WTC11 (cell line): ENCODE measurements around the gene SPACA7.

Experiments used
- CTCF ChIP-seq: fragments of 200-600 bp; IDR thresholded peaks from 2 replicates; pipeline ENCODE4 v1.8.0; 2022; ENCODE audit warnings: antibody characterized with exemption
- FOXP1 ChIP-seq: sonication (generic); formaldehyde crosslinking; IDR thresholded peaks from 2 replicates; pipeline ENCODE4 v1.8.0; 2022; ENCODE audit warnings: missing genetic modification reagents, mild to moderate bottlenecking, moderate library complexity, borderline replicate concordance
- IRF2 ChIP-seq: sonication (generic); formaldehyde crosslinking; IDR thresholded peaks from 2 replicates; pipeline ENCODE4 v1.8.0; 2022; ENCODE audit warnings: low read depth, missing genetic modification reagents, borderline replicate concordance
- MXD4 ChIP-seq: fragments of 250-450 bp; sonication (Bioruptor Pico); IDR thresholded peaks from 2 replicates; pipeline ENCODE4 v1.8.0; 2021; ENCODE audit warnings: mild to moderate bottlenecking, moderate library complexity, borderline replicate concordance
- ZNF232 ChIP-seq: sonication (generic); formaldehyde crosslinking; IDR thresholded peaks from 2 replicates; pipeline ENCODE4 v1.8.0; 2022; ENCODE audit warnings: mild to moderate bottlenecking, missing genetic modification reagents
- TF ChIP-seq, protein P1 (sequence below): sonication (generic); formaldehyde crosslinking; IDR thresholded peaks from 2 replicates; pipeline ENCODE4 v1.8.1; 2022; ENCODE audit warnings: low read depth, missing genetic modification reagents, borderline replicate concordance

- TF ChIP-seq CTCF (no peak), MXD4 (CRISPR knock-in tag) (no peak), FOXP1 (CRISPR knock-in tag) (no peak), ZNF232 (CRISPR knock-in tag) (no peak), IRF2 (CRISPR knock-in tag) (no peak)
- TF ChIP-seq, protein P1, sequence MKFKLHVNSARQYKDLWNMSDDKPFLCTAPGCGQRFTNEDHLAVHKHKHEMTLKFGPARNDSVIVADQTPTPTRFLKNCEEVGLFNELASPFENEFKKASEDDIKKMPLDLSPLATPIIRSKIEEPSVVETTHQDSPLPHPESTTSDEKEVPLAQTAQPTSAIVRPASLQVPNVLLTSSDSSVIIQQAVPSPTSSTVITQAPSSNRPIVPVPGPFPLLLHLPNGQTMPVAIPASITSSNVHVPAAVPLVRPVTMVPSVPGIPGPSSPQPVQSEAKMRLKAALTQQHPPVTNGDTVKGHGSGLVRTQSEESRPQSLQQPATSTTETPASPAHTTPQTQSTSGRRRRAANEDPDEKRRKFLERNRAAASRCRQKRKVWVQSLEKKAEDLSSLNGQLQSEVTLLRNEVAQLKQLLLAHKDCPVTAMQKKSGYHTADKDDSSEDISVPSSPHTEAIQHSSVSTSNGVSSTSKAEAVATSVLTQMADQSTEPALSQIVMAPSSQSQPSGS (CRISPR knock-in tag): no peak
Measured at GRCh38 chr13:112362021-112362420, 14.1 kb upstream of the SPACA7 start.
